NCI-H2227 (cell line): ENCODE measurements around the gene TRIP4.
A peak's percentile ranks its signal among the peaks of the same experiment; 100 is the strongest.

Experiments
- DNase-seq: peaks from one replicate; lab custom pipeline; 2025; ENCODE audit not compliant: unreplicated experiment; lab: John Stamatoyannopoulos, UW

The TRIP4 gene

DNA sequence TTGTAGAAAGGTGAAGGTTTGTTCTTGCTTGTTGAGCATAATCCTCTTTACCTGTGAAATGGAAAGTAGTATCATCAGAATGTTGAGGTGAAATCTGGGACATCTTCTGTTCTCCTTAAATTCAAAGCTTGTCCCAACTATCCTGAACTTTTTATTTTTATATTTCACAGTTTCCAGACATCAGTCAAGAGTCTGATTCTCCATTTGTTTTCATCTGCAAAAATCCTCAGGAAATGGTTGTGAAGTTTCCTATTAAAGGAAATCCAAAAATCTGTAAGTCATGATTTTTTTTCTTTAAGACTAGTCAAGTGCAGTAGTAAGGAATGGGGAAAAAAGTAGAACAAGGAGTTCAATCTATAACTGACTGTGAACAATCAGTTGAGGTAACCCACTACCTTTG, 57.2 kb downstream of the TRIP4 start:
- no peak for DNase-seq

DNA sequence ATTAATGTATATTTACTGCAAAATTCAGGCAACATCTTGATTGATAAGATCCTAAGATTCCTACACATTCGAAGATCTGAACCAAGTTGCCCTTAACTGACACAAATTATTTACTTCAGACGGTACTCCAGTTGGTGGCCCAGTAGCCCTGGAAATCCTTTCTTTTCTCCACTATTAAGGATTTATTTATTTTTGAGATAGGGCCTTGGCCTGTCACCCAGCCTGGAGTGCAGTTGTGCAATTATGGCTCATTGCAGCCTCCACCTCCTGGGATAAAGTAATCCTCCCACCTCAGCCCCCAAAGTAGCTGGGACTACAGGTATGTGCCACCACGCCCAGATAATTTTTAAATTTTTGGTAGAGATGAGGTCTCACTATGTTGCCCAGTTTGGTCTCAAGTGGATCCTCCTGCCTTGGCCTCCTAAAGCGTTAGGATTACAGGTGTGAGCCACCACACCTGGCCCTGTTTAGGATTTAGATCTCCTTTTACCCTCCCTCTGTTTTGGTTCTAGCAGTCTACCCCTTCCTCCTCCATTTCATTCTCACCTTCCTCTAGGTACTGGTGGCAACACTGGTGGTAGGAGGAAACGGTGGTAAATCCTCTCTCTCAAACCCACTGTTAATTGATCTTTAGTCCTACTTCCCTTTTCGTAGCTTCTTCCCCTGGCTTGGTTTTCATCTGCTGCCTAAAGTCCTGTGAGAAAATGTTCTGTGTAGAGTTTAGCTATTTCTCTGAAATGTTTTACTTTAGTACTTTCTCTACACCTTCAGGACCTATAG, 60.1 kb downstream of the TRIP4 start:
- no peak for DNase-seq

DNA sequence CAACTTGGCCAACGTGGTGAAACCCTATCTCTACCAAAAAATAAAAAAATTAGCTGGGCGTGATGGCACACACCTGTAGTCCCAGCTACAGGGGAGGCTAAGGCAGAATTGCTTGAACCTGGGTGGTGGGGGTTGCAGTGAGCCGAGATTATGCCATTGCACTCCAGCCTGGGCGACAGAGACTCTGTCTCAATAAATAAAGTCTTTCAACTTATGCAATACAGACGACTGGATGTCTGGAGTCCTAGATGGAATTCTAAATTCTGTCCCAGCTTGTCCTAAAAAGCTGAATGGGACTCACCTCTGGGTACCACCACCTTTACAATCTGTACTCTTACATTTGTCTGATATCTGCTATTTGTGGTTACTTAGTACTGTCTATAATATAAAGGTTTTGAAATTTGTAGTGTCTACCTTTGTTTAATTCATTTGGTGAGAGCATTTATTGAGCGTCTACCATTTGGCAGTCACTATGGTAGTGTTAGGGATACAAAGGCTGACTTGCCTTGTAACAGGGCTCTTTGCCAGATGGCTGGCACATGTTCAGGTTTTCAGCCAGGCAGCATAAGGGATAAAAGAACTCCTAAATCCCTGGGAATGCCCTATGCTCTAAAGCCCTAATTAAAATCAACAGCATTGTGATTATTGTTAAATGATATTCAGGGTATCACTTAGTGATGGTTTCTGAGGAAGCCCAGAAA, 65.5 kb downstream of the TRIP4 start:
- DNase-seq: no peak

DNA sequence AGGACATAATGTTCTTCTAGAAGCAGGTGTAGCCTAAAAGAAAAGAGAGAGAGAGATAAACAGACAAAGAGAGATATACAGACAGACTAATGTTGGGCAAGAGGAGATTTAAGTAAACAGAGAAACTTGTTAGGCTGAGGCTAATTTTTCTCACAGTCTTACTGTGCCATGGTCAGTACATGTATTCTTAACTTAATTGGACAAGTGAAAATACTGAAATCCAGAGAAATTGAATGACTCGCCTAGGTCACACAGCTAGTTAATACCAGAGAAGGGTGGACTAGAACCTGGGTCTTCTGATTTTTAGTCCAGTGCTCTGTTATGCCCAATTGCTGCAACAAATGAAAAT, 66.0 kb downstream of the TRIP4 start:
- DNase-seq: no peak

DNA sequence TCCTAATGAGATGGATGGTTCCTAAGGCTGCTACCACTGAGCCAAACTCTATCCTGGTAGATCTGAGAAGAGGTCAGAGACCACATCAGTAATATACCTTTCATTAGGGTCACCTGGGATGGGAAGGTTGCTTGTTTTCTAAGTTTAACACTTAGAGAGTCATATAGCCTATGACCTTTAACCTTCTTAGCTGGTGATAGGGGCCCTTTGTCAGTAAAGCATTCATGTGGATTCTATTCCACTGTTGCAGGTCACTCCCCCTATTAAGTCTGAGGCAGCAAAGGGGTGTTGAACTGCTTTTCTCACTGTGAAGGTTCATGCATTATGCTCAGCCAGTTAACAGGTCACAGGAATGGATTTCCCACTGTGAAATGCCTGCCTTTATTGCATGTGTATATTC, 66.6 kb downstream of the TRIP4 start:
- DNase-seq: no peak

DNA sequence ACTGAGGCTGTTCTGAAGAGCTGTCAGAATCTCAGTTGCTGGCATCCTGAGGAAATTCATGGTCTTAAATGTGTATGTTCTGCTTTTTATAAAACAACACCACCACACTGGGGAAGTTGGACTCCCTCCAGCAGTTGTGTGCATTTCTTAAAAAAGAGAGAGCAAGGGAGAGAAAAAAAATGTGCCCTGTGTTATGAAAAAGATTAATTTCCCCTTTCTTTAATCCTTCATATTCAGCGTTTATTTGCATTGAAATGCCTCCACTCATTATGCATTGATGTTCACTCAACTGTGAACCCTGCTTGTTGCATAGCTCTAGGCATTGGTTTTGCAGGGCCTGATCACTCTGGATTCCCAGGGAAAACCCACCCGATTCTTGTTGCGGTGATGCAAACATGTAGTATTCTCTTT, 68.3 kb downstream of the TRIP4 start:
- no peak for DNase-seq

DNA sequence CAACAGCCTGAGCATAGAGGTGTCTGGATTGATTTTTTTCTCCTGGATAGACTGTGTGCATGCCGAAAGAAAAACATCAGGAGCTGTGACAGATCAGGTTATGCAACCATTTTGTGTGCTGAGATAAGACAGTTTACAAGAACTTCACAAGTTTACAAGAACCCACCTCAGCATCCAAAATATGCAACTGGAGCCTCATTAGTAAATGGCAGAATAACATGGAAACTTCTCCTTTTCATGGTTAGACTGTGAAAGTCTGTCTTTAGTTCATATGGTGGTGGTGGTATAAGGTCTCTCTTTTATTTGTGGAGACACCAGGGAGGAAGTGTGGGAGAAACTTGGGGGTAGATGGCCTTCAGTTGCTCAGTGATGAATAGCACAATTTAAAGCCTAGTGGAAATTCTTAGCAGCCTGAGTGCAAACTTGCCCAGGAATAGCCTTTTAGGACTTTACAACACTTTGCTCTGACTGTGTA, 69.0 kb downstream of the TRIP4 start:
- DNase-seq: no peak

DNA sequence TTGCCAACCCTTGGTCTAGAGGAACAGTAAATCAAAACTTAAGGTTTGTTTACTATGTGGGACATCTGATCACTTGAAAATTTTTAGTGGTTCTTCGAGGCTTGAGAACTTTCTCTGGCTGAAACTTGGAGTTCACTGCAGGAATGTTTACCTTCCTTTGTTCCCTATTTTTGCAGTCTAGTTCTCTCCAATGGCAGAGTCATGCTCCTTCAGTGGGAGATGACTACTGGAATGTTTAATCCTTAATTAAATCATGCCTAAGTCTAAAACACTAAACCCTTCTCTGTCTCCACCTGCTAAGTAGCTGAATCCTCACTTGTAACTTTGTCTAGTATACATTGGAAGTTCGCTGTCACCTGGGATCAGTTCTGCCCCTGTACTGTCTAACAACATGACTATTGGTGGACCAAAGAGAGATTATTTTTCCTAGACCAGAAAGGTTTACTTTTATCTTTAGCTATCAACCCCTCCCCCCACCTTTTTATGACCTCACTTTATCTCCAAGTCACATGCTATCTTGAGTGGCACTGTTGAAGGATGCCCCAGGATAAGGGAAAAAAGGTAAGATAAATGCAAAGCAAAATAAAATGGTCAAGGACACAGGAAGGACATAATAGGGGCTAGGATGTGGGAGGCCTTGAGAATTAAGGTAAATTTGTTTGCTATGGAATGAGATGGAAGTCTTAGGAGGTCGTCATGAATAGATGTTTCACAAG, 71.6 kb downstream of the TRIP4 start:
- DNase-seq: no peak

DNA sequence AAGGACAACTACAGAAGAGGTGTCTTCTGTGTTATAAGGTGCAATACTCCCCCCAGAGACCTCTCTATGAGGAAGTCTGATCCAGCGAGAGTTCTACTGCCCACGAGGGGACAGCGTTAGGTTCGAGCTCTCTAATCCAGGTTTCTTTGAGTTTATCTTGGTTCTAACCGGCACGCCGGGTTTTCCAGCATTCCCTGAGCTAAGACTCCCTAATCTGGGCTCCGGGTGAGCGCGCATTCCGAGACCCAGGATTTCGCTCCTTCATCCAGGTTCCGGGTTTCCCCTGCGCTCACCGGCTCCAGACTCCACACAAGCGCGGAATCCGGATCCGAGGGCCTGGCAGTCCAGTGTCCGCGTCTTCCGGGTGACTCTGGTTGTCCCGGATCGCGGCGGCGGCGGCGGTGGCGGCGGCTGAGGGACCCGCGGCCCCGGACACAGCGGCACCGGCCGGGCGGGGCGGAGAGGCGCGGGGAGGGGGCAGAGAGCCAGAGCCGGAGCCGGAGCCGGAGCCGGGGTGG, 72.6 kb downstream of the TRIP4 start, which contains the start of gene ZNF609:
TSS of gene ZNF609 (plus strand) at position 373 of the 518 bp plus-strand sequence. CDS start 38,842 bp downstream, outside the sequence.
- DNase-seq: peak; percentile 95

DNA sequence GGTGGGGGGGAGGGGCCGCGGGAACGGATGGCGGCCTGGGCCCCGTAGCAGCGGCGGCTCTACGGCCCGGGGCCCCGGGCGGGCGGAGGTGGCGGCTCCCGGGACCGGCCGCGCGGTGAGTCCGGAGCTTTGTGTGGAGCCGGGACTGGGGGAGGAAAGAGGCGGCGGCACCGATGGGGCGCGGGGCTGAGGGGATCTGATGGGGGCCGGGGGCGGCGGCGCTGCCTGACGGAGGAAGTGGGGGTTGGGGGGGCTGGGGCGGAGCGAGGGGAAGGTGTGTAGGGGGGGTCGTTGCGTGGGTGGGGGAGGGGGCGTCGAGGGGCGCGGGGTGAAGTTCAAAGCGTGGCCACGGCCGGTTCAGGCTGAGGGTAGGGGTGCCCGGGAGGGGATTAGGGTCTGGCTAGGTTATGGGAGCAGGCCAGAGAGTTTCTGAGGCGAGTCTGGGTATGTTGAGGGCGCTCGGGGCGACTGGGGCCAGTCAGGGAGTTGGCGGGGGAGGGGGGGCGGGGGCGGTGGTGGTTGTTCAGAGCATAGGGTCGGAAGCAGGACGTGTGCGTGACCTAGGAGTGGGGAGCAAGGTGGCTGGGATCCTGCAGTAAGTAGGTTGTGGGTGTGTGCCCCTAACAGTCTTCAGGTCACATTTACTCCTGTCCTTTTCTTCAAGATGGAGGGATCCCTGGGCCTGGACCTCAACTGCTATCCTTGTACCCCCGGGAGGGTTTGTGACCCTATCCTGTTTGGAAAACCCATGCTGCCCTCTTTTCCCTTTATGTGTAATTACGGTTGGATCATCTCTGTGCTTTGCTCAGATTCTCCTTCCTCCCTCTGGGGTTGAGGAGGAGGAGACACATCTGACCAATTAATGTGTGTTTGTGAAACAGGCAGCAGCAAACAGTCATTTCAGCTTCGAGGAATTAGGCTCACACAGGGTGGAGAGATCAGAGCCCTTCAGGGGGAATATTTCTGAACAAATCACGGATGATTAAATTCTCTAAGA, 73.4 kb downstream of the TRIP4 start:
- peak; percentile 60 for DNase-seq

DNA sequence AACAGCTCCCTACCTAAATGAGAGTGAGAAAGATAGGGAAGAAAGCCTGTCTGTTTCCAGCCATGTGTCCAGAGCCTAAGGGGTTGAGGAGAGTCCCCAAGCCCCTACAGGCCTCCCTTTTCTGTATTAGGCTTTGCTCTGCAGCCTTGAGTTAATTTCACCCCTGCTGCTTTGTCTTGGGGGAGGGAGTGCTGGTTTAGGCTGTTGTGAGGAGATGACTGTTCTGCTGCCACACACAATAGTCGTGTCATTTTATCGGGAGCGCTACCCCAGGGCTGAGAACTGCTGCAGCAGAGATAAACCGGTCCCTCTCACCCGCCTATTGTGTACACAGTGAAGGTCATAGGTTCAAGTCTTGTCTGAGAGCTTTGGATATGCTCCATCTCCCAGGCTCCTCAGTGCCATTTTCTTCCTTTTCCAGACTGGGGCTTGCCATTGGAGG, 74.1 kb downstream of the TRIP4 start:
- peak; percentile 80 for DNase-seq

DNA sequence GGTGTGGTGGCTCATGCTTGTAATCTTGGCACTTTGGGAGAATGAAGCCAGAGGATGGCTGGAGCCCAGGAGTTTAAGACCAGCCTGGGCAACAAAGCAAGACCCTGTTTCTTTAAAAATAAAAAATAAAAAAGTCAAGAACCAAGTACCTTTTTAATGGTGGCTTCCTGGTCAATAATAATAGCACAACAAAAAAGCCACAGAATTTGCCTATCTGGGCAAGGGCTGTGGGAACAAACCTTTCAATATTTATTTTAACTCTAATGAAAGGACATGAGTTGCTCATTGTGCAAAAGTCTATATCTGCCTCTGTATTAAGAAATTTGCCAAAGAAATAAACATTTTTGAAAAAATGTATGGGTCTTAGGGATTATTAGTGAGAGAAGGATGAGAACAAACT, 74.9 kb downstream of the TRIP4 start:
- no peak for DNase-seq

DNA sequence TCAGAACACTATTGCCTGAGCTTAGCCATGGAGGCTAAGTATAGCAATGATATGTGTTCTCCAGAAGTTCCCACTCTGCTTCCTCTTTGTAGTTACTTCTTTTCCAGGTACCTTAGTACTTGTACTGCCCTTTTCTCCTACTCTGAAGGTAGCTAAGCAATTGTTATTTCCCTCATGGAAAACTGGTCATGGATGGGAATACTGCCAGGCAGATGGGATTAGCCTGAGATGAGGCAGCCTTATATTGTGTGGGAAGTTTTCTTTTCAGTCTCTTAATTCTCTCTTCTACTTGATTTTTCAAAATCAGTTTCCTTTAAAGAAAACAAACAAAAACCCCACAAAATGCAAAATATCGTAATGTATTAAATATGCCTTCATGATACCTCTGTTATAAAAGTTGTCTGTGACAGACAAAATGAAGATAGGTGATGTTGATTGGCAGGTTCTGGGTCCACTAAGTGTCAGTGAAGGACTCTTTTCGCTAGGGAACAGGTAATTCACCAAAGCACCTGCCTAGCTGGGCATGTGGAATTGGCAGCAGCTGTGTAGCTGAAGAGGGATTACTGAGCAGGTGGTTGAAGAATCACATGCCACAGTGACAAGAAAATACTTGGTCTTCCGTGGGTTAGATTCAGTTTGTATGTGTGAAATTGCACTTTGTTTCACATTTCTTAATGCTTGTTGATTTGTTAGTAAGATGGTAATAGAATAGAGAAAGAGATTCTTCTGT, 76.8 kb downstream of the TRIP4 start:
- DNase-seq: no peak

DNA sequence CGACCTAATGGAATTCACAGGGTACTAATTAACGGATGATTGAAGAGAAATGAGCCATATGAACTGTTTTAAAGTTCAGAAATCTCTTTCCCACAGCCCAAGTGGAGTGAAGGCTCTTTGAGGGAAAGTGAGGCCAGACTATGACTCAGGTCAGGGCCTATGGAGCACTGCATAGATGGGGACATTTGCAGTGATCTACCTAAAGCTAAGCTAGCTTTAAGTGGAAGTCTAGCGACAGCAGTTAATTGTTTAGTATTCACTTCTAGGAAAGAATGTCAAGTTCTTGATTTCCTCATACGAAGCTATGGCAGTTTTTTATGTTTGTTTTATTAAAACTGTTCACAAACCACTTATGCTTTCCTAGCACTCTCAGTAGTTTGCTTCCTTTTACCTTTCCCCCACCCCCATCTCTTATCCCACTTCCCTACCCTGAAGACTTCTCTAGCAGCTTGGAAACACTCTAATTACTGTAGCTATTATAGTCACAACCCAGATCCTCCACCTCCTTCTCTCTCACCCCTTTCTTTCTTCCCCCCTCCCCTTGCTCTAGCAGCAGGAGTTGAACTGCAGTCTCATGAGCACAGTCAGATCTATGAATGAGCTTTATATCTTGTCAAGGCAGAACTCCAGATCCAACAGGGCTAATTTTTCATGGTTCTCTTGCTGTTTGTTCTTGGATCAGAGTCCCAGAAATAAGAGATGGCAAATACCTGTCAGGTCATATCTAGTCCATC, 78.9 kb downstream of the TRIP4 start:
- peak; percentile 32 for DNase-seq

DNA sequence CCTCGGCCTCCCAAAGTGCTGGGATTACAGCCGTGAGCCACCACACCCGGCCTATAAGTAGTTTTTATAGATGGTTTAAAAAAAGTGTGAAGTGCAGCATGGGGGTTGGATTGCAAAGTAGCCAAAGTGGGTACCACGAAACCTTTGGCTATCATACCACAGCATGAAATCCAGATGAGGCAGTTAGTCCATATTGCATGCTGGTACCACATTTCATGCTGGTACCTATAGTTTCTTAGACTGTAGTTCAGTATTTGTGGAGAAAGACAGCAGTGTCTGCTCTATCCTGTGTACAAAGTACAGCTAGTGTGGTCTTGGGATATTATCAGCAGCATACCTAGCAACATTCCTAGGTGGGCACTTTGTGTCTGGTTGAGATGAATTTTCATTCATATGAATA, 84.5 kb downstream of the TRIP4 start:
- DNase-seq: no peak

DNA sequence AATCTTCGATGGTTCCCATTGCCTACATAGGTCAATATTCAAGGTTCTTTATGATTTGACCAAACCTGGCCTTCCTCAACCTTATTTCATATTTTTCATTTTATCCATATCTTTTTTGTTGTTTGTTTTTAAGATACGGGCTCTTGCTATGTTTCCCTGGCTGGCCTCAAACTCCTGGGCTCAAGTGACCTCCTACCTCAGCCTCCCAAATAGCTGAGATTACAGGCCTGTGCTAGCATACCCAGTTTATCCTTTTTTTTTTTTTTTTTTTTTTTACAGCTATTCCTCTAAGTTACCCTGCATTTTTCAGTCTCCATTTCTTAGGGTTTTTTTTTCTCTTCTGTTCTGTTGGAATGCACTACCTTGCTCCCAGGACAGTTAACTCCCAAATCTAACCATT, 87.2 kb downstream of the TRIP4 start:
- DNase-seq: no peak

DNA sequence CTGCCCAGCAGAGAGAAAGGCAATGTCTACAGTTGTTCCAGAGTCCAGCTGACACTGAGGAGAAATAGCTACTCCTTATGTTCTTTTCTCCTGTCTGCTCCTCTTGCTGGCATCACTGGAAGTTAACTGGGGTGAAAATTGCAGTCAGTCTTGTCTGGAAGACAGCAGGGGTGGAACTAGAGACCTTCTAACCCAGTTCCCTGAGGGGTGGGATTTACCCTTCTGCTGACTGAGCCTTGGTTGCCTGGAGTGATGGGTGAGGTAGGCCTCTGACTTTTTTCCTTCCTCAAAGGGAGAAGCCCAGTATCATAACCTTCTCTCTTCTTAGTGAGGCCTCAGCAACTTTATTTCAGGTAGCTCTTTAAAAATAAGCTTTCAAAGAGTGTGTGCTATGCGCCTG, 88.9 kb downstream of the TRIP4 start:
- no peak for DNase-seq

DNA sequence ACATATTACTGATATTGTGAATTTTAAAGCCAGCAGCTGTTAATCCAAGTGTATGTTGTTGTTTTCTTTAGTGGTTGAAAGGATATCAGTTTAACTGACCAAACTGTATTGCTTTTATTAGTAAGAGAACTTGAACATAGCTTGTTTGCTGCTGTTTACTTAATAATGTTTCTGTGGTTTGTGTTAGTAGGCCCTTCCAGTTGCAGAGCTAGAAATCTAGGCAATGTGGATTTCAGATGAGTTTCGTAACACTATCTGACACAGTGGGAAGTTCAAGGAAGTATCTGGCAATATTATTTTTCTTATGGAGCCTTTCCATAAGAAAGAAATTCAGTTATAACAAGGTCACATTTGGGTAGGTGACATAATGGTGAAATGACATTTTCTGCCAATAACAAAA, 91.2 kb downstream of the TRIP4 start:
- no peak for DNase-seq

DNA sequence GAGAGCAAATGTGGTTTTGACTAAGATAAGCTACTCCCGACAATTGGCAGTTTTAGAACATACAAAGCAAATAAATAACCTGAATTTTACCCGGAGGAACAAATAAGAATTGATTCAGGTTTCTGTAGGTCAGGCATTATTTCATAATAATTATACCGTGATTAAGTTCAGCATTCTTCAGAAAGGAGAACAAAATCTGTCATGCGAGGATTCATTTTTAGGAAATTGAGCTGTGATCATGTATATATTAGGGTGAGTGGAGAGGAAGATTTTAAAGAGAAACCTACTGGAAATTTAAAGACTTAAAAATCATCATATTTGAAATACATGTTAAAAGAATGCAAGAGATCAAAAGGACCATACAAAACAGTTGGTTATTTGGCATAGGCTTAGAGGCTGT, 93.3 kb downstream of the TRIP4 start:
- no peak for DNase-seq
